GM18498 (cell line): ENCODE measurements around the gene PLB1.

Experiments used
- ATAC-seq: cut with Tn5 transposase; IDR thresholded peaks from one replicate; pipeline ENCODE4 v1.9.1; 2021; ENCODE audit warnings: mild to moderate bottlenecking, moderate library complexity; ENCODE audit not compliant: unreplicated experiment

The PLB1 gene

DNA sequence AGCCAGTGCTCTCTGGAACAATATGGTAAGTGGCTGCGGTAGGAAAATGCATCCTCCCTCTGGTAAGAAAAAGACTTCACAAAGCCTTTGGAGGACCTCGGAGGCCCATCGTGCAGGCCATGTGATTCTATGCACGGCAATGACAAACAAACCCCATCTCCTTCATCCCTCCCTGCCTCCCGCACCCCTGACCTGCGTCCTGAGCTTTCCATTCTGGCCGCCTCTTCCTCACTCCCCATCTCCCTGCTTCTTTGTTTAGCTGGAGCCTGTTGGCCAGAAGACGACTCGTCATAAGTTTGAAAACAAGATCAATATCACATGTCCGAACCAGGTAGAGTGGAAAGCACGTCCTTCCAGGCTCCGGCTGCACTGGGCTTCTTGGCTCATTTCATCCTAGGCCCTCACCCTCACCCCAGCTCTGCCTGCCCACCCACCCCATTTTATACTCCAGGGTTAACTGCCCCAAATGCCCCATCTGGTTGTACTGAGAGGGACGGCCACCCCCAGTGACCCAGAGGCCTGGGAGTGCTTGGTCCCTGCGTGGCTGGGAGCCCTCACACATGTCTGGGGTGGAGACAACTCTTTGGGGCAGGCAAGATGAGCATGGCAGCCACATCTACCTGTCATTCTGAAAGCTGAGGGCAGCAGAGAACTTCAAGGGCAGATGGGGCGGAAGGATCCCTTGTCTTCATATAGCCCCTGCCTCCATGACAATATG is 94.0 kb downstream of the PLB1 start:
- ATAC-seq, result no peak

DNA sequence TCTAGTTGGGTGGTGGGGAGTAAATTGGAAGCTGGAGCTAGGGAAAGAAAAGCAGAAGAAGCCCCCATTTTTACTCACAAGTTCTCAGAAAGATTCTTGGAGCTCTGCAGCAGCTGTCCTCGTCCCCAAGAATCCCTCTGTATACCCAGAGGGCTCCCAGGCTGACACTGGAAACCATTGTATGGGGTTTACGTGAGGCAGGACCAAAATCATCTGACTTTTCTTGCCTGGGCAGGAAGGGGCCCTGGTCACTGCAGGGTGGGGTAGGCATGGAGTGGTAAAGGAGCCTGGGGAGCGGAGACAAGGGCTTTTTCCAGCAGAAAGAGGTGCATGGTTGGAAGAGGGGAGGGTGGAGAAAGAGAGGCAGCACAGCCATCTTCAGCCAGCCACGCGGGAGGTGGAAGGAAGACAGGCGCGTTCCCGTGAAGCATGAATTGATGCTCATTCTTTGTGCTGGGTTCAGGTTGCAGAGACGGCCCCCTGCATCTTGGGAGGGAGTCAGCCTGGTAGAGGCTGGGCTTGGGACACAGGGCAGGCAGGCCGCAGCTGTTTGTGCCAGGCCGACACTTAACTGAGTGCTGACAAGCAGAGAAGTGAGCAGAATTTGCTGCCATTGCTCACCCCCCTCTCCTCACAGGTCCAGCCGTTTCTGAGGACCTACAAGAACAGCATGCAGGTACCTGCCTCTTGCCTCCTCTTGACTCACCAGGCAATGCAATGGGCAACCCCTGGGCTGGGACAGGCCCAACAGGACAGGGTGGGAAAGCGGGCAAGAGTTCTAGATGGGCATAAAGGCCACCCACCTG is 94.8 kb downstream of the PLB1 start:
- no peak for ATAC-seq

DNA sequence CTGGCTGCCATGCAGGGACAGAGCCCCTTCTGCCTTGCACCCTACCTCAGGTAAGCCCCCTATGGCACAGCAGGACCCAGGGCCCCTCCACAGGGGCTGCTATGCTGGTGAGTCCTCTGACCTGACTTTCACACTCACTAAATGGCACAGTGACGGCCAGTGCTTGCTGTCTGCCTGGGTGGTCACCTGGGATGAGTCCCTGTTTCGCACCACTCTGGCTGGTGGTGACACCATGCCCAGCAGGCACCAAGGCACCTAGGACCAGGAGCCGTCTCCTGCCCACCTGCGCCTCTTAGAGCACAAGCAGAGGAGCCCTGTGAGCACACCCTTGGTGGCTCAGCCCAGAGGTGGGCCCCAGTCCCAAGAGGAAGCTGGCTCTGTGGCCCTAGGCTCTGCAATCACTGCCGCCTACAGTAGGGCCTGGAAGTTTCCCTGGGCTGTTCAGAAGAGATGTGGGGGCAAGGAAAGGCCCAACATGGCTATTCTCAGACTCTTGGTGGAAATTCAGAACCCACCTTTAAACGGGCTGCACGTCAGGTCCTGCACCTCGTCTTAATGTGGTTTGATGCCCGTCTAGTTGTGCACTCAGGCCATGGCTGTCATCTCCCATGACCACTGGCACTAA is 96.0 kb downstream of the PLB1 start:
- ATAC-seq, result no peak

DNA sequence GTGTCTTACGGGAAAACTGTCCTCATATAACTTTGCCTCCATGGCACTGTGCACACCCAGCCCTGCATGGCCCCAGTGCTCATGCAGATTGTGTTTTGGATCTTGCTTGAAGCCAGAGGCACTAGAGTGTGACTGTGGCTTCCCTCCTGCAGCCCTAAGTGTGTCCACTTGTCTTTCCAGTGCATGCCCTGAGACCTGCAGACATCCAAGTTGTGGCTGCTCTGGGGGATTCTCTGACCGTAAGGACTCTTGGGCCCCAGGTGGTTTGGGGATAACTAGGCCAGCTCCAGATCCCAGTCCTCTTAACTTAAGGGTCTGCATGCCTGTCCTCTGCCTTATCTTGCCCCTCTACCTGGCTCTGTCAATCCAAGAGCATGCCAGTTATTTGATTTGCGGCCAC is 96.6 kb downstream of the PLB1 start:
- ATAC-seq, result no peak

DNA sequence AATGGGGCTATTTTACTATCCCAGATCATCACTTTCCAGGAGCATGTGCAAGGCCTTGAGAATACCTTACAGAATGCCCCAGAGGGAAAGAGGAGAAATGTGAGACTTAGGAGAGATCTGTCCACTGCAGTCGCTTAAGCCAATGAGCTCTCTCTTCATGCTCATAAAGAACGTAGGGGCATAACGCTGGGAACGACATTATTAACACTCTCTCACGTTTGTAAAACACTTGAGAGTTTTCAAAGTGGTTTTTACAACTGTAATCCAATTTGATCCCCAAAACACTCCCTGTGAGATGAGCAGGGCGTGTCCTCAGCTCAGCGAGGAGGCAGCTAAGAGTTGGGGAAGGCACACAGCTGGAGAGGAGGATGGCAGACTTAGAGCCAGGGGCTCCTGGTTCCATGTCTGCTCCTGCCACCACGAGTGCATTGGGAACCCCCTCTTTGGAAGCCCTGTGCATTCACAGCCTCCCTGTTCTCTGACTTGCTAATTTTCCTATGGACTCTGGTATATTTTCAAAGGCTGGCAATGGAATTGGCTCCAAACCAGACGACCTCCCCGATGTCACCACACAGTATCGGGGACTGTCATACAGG is 97.4 kb downstream of the PLB1 start:
- no peak for ATAC-seq

DNA sequence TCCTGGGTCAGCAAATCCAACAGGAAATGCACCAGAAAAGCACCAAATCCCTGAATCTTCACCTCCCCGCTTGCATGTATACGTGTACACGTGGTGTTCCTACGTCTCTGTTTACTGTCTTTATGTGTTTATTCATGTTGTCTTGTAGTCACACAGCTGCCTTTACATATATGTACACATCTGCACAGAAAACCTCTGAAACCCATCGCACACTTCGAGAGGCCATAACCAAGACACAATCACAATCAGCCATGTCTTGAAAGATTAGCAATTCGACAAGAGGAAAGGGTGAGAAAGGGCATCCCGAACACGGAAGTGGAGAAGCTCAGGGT is 98.1 kb downstream of the PLB1 start:
- ATAC-seq, result peak; percentile 17

DNA sequence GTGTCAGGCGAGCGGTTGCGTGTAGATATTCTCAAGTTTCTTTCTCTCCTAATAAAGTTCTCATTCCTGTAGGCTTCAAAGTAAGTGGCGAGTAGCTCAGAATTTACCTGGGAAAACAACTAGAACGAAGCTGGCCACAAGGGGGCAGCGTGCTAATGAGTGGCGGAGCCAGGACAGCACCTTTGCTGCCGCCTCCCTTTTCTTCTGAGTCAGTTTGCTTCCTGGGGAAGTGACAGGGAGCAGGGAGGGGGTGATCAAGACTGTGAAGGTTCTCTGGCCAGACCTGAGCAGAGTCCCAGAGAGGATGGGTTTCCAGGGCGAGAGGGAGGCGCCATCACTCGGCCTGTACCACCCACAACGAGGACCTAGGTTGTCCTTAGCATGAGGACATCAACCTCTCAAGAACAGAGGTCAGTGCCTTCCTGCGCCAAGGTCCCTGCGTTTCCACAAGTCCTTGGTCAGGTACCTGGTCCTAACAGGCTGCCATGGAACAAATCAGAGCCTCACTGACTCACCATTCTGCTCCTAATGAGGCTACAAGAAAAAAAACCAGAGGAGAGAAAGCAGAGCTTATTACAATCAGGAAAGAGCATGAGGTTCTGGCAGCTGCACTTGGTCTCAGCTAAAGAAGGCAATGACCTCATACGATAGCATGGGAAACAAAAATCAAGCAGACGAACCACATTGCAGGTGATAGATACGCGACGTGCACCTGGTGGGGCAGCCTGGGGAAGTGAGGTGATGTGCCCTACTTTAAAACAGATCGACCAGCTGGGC is 98.7 kb downstream of the PLB1 start:
- ATAC-seq, result peak; percentile 75

DNA sequence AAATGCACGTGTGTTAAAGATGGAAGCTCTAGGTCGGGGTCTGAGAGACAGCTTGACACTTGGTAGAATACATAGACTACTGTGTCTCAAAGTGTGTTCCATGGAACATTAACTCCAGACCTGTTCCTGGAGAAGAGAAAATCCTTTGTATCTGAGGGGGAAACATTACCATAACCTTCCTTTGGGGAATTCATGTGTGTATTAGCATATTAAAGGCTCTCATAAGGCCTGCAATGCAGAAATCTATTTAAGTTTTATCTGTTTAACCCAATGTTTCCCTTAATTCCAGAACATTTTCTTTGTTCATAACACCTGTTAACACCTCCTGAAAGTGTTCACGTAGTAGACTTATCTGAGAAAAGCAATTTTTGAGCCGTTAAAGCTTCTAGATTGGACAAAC is 99.5 kb downstream of the PLB1 start:
- ATAC-seq, result no peak

DNA sequence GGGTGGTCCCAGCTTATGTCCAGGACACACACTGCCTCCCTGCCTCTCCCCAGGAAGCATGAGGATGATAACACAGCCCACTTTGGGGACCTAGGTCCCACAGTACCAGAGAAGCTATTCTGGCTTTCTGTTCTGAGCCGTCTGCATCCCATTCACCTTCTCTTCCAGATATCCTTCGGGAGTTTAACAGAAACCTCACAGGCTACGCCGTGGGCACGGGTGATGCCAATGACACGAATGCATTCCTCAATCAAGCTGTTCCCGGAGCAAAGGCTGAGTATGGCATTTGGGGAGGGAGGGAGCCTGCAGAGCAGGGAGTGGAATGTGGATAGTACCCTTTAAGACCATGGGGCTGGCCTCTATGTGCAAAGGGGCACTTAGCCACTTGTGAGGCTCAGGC is 102.6 kb downstream of the PLB1 start:
- no peak for ATAC-seq

DNA sequence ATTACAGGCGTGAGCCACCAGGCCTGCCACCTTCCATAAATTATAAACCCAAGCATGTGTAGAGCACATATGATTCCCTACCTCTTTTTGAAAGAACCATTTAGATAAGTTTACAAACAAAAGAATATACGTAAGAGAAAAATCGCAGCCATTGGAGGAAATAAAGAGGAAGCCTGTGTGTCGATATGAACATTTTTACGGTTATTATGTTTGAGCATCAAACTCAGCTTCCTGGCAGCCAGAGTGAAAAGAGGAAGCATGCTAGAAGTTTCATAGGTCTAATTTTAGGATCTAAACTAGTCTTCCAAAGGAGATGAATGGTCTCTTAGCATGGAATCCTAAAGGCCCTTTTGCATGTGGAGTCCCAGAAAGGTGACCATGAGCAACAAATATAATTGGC is 104.3 kb downstream of the PLB1 start:
- ATAC-seq, result no peak

DNA sequence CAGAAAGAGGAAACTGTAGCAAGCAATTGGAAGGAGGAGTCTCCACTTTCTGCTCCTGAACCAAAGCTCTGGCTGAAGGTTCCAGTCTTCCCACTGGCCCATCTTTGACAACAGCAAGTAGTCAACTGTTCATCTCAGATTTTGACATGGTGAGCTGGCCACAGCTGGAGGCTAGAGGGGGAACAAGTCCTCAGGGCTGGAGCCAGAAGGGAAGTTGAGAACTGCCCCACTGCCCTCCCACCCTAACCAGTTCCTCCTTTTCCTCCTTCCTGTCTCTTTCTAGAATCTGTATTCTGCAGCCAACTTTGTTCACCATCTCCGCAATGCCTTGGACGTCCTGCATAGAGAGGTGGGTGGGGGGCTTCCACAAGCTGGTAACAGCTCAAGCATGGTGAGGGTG is 105.8 kb downstream of the PLB1 start:
- ATAC-seq, result no peak

DNA sequence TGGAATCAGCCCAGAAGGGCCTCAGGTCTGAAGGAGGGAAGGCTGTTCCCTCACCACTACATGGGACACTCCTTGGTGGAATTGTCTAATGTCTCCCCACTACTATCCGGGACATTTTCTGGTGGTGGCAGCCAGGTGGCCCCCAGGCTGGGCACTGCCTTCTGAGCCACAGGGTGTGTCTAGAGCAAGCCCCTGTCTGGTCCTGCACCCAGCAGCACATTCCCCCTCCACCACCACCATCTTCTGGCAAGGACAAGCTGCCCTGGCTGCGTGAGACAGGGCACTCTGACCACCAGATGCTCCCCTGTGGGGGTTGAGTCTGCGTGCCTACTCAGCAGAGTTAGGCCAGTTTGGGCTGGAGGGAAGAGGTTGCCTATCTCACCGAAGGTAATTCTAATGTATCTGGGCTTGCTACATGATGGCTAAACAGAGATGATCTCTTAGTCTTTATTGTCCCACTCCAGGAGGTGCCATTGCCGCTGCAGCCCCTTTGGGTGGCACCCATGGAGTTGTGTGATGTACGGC is 106.3 kb downstream of the PLB1 start:
- no peak for ATAC-seq

DNA sequence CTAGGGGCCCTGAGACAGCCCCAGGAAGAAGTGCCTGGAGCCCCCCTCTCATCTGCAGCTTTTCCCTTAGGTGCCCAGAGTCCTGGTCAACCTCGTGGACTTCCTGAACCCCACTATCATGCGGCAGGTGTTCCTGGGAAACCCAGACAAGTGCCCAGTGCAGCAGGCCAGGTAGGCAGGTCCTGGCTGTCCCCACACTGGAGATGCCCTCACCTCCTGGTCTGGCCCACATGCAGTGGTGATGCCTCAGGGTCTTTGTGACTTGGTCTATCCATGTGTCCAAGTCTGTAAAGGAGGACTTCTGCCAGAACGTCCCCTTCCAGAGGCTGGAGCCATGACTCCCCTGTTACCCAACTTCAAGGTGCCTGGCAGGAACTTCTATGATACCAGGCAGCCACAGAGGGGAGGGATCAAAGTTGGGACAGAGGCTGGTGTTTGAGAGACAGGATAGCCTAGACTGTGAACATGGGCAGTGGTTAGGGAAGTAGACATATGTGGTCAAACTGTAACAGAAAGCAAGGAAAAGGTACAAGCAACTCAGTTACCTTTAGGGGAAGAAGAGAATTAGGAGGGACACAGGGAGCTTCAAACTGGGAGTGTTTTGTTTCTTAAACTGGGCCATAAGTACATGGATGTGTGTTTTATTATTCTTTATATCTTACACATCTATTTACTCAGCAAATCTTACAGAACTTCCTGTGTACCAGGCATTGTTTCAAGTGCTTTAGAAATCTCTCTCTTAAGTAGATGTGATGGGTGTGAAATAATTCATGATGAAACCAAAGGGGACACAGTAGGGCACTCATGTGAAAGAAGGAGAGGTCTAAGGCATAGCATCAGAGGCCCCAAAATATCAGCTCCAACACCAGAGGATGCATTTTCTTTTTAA is 107.1 kb downstream of the PLB1 start:
- no peak for ATAC-seq

DNA sequence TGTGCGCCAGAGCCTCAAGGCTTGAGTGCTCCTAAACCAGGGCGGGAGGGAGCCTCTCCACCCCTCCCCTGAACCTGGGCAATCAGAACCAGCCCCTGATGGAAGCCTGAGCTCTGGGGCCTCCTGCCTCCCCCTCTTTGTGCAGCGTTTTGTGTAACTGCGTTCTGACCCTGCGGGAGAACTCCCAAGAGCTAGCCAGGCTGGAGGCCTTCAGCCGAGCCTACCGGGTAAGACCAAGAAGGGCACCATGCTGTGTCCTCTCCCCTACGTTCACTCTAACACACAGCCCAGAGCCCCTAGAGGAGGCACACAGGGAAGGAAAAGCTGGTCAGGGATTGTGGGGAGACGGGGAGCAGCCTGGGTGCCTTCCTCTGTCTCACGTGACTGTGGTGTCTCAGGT is 108.0 kb downstream of the PLB1 start:
- ATAC-seq, result no peak

DNA sequence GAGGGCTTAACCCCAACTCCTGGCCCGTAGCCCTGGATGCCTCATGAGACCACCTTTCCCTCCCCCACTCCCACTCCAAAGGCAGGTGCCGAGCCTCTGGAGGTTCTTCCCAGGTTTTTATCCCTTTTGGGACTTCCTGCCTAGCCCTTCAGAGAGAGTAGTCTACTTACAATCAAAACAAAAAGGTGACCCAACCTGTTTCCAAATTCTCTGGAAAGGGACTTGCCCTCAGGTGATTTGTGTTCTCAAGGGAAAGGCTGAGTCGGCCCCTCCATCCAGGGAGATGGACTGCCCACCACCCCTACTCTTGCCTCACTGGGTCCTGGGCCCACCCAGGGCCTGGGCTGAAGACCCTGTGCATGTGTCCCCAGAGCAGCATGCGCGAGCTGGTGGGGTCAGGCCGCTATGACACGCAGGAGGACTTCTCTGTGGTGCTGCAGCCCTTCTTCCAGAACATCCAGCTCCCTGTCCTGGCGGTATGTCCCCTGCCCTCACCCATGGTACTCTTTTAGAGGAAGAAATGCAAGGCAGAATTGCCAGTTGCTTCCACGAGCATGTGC is 108.5 kb downstream of the PLB1 start:
- ATAC-seq, result no peak

DNA sequence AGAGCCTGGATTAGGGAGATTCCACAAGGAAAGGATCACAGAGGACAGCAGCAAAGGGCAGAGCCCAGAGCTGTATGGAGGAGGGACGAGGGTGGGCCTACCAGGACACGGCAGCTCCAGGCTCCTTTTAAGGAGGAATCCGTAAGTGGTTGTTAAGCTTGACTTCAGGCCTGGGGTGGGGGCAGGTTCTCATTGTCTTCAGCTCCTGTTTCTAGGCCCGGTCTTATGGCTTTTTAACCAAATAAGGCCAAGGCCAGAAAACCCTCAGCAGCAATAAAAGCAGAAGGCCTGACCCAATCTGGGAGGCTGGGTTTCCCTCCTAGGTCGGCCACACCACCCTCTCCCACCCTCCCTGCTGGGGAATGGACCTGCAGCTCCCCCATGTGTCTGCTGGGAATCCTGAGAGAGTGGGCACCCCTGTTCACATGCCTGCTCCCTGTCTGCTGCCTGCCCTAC is 111.2 kb downstream of the PLB1 start:
- no peak for ATAC-seq

DNA sequence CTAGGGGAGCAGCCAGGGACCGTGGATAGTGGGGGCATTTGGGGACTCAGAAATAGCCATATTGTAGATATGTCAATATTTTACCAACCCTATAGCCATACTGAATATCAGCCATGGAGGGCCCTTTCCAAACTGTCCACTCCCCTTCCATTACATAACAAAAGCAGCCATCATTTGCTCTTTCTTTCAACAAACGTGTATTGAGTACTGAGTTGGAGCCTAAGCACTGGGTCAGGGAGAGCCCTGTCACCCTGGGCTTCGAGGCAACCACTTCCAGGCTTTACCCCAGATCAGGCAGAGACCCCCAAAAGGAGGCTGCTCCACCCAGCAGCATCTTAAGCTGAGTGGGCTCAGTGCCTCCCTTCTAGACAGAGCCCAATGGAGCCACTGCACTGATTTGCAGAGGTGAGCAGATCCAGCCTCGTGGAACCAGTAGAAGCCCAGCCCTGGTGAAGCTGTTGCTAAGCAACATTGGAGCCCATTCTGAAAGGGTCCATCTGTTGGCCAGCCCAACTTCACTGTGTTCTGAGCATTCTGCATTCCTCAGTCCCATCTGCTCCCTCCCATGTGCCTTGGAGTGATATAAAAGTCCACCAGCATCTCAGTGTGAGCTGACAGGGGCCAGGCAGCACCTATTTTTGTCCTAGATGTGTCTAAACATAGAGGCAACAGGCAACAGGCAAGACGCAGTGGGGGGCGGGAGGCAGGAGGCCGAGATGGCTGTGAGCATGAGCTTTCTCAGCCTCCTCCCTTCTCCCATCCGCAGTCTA is 112.1 kb downstream of the PLB1 start:
- no peak for ATAC-seq

DNA sequence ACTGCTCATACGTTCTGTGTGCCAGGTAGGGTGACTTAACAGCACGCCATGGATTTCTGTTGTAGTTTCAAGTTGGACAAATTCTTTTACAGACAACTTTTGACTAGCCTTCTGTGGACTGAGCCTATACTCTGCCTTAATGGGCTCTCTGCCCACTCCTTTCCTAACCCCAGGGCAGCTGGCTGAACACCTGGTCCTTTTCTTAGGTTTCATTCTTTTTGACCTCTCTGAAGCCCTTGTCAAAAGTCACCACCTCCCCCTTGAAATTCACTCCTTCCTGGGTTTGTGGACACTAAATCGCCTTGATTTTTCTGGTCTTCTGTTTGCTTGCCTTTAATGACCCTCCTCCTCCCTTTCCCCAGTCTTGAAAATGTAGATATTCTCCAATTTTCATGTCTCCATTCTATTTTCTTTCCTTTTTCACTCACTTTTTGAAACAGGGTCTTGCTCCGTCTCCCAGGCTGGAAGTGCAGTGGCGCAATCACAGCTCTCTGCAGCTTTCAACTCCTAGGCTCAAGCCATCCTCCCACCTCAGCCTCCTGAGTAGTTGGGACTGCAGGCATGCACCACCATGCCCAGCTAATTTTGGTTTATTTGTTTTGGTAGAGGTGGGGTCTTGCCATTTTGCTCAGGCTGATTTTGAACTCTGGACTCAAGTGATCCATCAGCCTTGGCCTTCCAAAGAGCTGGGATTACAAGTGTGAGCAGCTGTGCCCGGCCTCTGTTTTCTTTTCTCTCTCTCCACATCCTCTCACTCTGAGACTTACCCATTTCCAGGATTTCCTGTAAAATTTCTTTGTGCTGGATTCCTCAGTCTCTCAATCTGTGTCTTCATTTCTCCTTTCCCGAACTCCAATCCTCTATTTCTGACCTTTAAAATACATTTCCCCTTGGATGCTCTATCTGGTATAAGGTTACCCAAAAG is 112.9 kb downstream of the PLB1 start:
- no peak for ATAC-seq
